ENCODE data around the gene XIRP1.
A peak's percentile ranks its signal among the peaks of the same experiment; 100 is the strongest.

The XIRP1 gene

DNA sequence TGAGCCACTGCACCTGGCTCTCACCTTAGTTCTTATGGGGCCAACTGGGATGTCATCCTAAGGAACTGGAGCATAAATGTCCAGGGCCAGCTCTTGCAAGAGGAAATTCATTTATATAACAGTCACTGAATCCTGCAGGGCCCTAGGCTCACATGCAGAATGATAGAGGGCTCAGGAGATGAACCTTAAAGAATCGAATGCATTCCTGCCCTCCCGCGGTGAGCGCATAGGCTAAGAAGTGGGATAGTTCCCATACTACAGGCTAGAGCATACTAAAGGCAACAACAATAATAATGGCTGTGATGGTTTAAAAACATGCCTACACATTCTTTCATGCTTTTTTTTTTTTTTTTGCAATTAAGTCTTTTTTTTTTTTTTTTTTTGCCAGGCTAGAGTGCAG is 21.9 kb downstream of the XIRP1 start:
- no peak for DNase-seq

DNA sequence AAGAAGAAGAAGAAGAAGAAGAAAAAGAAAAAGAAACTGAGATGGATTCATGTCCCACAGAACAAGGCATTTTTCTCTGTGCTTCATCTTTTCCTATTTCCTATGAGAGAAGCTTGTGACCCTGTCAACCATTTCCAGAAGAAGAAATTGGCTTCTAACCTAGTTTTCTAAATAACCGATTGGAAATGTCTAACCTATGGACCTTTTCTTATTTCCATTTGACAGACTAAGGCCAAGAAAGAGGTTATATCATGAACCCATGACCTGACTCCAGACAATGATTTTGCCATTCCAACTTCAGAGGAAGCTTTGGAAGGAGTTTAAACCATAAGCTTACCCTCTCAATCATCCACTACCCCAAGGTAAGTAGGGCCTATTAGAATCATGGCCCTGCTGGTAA is 22.7 kb downstream of the XIRP1 start:
- DNase-seq, result no peak

DNA sequence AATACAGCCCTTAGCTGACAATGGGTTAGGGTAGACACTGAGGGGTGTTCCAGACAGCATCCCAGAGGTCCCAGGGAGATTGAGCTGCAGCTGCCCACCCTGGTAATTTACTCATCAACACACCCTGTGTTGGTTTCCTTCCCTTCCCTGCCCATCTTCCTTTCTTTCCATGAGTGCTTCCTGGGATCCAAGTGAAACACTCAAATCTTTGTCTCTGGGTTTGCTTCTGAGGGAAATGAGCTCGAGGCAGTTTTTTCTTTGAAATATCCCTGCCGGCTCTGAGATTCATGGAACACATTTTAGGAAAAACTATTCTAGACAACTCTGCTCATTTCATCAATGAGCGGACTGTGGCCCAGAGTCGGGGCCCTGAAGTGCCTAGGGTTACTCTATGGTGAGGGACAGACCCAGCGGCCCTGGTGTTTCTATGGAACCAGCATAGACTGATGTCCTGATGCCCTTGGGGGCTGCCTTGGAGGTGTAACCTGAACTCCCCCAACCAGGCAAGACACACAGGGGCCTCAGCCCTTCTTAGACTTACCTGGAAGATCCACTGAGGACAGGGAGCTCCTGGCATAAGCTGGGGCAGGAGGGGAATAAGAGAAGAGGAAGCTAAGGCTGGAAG is 24.1 kb downstream of the XIRP1 start:
- no peak for DNase-seq

DNA sequence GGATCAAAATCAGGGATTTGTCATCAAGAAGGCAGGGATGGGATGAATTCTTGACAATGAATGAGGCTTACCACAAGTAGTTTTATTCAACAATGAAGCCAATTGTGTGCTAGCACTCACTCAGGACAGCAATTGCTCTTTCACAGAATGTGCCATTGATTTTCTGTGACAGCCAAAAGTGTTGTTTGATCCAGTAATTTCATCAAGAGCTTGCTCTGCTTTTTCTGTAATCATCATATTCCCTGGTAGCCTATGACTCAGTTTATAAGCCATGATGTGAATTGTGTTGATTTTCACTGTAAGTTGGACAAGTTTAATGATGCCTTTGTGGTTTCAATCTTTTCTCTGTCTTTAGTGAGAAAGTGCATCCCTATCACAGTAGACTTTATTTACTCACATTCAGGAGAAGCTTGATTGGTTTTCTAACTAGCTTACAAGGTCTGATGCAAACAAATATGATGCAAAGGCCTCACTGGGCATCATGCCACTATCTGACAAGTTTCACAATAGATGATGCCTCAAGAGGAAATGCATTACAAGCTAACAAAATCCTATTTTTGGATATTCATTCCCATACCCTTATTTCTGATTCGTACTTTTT is 25.4 kb downstream of the XIRP1 start:
- peak in 4 of 56 donors; percentile 12 to 64 (median 18) for DNase-seq

DNA sequence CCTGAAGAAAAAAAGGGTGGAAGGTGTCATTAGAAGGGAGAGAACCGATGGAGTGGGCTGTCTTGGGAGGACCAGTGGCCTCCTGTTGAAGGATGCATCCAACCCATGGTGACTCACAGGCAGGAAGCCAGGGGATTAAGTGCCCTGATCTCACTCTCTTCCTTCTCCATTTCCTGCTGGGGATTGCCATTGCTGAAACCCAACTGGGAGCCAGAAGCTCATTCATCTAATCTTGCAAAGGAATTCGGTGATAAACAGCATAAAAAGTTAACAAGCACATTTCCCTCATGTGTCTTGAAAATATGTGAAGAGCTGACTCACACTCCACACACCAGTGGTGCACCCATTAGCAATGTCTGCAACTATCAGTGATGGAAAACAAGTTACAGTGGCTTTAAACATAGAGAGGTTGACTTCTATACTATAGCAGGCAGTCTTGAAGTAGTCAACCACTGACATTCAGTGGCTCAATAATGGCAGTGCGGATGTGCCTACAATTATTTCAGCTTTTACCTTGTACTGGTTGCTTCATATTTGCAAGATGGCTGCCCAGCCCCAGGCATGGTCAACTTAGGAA is 26.2 kb downstream of the XIRP1 start:
- DNase-seq, result peak in 1 of 56 donors; percentile 21

DNA sequence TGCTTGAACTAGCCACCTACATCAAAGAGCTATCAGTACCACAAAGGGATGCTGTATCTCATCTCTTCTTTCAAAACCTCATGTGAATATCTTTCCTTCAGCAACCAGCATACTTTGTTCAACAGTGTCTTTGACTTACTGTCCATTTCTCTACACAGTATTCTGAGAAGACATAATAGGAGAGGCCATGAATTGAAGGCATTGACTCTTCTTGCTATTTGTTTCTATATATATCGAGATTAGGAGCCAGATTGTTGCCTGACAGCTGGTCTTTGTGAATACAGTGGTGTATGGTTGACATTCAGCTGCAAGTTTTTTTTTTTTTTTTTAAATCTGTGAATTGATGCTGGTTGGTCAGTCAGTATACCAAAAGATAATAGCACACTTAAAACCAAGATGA is 26.9 kb downstream of the XIRP1 start:
- DNase-seq, result no peak

DNA sequence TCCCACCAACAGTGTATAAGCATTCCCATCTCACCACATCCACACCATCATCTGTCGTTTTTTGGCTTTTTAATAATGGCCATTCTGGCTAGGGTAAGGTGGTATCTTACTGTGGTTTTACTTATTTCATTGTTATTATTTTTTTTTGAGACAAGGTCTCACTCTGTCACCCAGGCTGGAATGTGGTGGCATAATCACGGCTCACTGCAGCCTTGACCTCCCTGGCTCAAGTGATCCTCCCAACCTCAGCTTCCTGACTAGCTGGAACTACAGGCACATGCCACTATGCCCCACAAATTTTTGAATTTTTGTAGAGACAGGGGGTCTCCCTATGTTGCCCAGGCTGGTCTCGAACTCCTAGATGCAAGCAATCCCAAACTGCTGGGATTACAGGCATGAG is 28.0 kb downstream of the XIRP1 start:
- no peak for DNase-seq

DNA sequence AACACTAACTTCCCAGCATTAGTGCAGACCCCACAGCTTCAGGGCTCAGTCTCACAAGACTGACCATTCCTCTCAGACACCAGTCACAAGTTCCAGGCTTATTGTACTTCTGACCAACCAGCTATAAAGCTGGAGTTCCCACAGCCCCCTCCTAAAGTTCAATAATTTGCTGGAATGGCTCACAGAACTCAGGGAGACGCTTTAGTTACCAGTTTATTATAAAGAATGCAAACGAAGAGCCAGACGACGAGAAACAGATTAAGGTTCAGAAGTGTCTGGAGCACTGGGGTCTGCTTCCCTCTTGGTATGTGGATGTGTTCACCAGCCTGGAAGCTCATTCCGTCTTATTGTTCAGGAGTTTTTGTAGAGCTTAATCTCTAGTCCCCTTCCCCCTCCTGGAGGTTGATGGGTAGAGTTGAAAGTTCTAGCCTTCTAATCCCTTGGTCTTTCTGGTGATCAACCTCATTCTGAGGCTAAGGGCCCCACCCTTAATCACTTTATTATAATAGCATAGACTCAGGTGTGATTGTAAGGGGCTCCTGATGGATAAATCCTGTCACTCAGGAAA is 34.2 kb downstream of the XIRP1 start:
- no peak for DNase-seq

DNA sequence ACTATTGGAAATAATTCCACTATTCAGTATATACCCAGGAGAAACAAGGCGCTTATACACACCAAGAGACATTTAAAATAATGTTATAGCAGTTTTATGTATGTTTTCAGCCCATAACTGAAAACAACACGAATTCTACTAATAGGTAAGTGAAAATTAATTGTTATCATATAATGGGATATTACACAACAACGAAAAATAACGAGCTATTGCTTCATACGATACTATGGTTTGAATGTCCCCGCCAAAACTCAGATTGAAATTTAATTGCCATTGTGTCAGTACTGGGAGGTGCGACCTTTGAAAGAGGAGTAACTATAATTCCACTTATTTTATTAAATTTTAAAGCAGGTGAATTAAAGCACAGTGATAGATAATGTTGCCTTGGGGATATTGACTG is 35.0 kb downstream of the XIRP1 start:
- no peak for DNase-seq

DNA sequence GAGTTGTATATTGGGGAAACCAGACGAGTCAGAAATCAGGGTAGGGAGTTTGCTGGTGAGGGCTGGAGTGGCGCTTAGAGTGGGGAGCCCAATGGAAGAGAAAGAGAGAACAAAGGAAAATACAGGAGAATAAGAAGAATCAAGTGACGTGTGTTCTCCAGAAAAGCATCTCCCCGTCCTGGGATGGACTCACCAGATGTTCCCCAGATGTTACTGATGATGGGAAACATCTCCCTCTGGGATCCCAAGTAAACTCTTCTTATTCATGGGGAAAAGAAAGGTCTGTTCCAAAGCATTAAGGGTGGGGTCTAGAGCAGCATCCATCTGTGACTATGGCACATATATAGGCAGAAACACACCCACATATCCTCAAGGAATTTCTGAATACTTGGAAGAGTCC is 36.0 kb downstream of the XIRP1 start:
- no peak for DNase-seq

DNA sequence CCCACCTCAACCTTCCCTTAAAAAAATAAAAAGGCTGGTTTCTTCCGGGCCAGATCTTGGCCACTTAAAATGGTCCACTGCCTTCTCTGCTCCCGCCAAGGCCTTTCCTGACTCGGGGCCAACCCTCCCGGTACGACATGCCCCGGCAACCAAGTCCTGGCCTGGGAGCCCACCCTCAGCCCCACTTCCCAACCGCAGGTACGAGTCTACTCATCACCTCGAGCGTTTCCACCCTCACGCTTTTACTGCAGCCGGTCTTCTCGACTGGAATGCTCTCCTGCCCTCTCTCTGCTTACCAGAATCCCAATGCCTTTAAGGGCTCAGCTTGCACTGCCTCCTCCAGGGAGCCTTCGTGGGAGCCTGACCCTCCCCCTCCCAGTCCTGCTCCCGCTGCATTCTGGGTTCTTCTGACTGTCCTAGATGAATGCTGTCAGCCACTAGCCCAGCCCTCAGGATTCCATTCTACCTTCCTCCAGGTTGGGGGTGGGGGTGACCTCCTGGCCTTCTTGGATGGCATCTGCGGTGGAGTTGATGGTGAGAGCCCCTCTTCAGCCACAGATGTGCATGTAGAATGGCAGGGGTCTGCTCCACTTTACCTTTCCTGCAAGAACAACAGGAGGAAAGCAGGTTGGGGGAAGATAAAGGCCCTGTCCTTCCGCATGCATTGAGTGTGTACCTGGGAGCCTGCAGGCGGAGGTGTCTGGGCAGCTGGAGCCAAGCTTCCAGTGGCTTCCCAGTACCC is 37.9 kb downstream of the XIRP1 start:
- peak in 4 of 56 donors; percentile 14 to 32 (median 23) for DNase-seq

DNA sequence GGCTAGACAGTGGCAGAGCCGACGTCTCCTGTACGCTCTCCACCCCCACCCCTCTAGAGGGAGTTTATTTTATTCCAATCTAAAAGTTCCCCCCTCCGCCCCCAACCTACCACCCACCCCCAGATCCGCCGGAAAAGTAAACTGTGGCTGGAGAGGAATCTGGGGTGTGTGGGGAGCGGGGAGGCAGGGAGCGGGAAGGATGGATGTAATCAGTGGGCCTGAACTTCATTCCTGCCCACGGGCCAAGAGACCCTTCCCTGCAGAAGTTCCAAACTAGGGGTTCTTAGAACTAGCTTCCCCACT is 38.5 kb downstream of the XIRP1 start:
- no peak for DNase-seq

DNA sequence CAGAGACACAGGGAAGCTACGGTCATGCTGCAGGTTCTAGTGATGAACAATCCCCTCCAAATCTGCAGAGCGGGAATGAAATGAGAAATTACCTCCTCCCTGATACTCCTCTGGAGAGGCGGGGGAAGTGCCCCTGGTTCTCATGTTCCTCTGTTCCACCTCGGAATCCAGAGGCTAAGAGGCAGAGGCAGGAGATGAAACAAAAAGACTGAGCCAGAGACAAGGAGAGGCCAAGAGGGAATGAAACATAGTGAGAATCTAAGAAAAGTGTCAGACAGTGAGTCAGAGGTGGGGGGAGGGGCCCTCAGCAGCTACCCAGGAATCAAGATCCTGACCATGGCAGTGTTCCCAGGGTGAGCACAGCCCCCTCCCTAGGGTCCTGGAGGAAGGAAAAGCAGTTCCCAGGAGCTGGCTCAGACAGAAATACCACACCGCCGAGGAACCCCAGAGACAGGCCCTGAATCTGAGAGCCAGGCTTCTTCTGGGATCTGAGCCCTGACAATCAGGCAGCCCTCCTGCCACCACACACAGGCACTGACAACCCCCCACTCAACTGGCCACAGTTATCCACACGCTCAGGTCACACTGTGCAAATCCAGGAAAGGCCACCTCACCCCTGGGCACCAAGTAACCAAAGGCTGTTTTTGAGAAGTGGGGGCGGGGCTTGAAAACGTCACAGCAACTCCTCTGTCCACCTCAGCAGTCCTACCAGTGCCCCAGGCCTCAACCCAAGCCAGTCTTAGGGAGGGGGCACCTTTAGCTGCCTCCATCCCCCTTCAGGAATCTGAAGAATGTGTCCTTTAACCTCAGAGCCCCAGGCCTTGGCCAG is 41.4 kb downstream of the XIRP1 start:
- DNase-seq, result peak in 50 of 56 donors; percentile 21 to 85 (median 58)

DNA sequence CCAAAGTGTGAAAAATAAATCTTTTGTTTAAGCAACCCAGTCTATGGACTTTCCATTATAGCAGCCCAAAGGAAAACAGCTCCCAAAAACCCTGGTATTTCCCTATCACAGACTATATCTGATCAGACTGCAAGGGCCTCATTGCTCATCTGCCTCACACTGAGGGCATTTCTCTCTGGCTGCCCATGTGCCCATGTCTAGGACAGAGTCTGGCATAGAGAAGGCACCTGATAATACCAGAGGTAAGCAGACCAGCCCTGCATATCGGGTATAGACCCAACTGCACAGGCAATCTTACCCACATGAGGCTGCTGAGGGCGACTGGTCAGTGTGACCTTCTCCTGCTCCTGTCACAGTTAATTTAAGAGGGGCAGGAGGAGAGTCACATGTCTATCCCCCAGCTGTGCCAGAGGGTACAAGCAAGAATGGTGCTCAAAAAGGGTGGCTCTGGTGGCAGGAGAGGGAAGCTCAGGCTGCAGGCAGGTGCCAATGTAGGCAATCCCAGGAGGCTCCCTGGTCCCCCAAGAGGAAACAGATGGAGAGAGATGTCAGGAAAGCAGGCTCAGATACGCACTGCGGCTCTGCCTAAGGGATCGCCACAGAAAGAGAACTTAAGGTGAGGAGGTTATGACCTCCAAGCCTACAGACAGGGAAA is 42.1 kb downstream of the XIRP1 start:
- no peak for DNase-seq

DNA sequence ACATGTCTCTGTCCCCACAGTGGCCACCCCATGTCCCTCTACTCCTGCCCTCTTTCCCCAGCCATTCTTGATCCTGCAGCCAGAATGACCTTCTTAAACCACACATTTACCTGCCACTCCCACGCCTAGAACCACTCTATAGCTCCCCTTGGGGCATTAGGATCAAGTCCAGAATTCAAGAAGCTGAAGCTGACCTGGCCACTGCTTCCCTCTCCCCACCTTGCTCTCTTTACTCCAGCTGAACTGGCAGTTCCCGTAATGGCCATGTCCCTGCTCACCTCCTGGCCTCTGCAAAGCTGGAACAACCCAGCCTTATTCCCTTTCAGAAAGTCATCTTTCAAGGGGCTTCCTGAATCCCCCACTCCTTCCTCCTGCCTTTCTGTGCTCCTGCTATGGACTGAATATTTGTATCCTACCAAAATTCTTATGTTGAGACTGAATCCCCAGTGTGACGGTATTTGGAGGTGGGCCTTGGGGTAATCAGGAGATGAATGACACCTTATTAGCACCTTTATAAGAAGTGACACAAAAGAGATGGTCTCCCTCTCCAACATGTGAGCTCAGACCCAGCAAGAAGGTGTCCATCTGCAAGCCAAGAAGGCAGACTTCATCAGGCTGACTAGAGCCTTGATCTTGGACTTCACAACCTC is 42.8 kb downstream of the XIRP1 start:
- no peak for DNase-seq

DNA sequence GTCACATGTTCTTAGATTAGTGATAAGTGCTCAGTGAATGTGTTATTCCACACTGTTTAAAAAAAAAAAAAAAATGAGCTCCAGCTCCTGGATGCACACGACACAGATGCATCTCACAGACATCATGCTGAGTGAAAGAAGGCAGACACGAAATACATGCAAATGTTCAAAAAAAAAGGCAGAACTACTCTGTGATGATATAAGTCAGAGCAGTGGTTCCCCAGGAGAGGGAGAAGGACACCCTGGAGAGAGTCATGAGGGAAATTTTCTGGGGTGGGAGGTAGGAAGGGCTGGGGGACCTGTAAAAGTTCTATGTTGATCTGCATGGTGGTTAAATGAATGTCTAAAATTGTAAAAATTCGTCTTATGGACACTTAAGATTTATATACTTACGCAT is 43.3 kb downstream of the XIRP1 start:
- no peak for DNase-seq

DNA sequence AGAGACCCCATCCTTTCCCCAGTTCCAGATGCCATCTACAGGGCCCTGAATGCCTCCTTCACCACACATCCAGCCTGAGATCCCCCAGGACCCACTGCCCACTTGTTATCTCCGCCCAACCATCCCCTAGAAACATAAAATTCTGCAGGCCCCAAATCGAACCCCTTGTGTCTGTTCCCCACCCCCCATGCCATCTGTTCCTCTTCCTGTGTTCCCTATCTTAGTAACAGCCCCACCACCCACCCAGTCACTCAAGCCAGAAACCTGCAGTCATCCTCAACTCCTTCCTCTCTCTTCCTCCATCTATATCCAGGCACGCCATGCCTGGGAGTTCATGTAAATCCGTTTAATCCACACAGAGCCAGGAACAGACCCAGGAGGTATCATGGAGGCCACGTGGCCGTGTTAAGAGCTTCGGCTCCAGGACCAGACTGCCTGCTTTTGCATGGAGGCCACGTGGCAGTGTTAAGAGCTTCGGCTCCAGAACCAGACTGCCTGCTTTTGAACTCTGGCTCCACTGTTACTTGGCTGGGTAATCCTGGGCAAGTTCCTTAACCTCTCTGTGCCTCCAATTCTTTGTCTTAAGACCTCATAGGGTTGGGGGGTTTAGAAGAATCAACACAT is 43.8 kb downstream of the XIRP1 start:
- no peak for DNase-seq

DNA sequence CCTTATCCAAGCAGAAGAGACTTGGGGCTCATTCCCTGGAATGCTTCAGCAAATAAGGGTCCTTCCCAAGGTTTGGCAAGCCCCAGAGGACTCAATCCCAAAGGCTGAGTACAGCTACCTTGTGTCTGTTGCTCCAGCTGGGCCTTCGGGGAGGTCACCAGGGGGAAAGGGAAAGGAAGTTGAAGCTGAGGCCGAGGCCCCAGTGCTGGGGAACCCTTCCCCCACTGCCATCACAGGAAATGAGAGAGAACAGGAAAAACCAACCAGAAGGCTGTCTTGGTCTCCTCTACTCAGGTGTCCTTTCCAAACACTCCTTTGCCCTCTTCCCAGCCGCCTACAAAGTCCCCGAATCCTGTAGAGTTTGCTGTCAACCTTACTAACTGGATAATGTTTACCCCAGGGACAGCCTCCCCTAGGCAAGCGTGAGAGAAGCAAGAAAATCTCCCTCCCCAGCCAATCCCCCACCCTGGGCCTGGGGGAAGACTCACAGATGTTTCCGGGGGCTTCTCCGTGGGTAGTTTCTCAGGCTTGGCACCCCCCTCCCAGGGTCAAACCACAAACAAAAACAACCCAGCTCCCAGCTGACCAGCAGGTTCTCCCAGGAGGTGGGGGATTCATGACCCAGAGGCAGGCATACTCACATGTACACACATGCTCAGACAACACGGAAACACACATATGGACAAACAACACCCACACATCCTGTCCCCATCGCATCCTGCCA is 44.5 kb downstream of the XIRP1 start:
- DNase-seq, result peak in 4 of 56 donors; percentile 25 to 32 (median 28)

Data from nucleus accumbens (tissue), 56 donors.